GM21390 (cell line): ENCODE data around the gene WDR87.
"Not testable (repeated sequence)": the region's sequence is repeated elsewhere in the genome, so short reads cannot be mapped to it uniquely, and the experiment has no call there.

Experiments
- ATAC-seq: cut with Tn5 transposase; IDR thresholded peaks from one replicate; pipeline ENCODE4 v1.9.1; 2021; ENCODE audit not compliant: unreplicated experiment

WDR87 gene

DNA sequence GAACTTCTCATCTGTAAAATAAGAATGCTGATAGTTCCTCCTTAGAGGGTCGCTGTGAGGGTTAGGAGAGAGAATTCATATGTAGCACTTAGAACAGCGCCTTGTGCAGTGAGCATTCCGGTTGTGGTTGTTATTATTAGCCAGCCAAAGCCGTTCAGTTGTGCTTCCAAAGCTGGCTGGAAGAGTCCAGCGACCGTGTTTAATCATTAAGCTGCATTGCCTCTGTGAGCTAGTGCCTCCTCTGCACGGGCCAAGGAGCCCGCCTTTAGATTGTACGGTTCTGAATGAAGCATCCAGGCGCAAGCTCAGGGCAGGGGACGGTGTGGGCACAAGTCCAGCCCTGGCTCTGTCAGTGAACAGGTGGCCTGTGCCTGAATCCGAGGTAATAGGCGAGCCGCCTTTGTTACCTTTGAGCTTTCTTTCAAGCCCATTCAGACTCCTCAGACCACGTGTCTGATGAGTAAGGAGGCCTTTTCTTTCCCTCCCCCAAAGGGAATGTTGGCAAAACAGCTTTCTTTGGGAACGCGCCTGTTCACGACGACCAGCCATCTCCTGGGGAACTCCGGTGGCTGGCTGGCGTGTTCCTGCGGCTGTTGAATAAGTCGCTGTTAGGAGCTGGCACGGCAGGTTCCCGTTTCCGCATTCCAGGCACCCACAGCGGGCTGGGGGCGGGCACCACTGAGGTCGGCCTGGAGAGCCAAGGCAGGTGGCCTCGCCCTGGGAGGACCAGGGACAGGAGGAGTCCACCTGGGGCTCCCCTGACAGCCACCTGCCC lies 25.7 kb upstream of the WDR87 start:
- no peak for ATAC-seq

DNA sequence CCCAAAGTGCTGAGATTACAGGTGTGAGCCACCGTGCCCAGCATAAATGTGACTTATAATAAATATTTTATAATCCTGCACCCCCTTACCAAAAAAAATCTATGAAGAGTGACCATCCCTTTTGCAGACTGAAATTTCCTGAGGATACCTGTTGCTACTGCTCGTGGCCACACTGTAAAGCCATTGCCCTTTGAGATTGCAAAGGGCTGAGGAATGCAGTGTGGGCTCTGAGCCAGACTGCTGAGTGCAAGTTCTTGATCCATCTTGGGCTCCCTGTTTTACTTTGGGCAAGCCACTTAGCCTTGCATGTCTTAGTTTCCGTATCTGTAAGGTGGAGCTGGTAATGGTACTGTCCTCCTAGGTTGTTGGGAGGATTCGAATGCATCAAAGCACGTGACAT lies 24.0 kb upstream of the WDR87 start:
- ATAC-seq, result no peak

GRCh38 chr19:37929355-37929923 lies 23.0 kb upstream of the WDR87 start:
- ATAC-seq, result no peak

DNA sequence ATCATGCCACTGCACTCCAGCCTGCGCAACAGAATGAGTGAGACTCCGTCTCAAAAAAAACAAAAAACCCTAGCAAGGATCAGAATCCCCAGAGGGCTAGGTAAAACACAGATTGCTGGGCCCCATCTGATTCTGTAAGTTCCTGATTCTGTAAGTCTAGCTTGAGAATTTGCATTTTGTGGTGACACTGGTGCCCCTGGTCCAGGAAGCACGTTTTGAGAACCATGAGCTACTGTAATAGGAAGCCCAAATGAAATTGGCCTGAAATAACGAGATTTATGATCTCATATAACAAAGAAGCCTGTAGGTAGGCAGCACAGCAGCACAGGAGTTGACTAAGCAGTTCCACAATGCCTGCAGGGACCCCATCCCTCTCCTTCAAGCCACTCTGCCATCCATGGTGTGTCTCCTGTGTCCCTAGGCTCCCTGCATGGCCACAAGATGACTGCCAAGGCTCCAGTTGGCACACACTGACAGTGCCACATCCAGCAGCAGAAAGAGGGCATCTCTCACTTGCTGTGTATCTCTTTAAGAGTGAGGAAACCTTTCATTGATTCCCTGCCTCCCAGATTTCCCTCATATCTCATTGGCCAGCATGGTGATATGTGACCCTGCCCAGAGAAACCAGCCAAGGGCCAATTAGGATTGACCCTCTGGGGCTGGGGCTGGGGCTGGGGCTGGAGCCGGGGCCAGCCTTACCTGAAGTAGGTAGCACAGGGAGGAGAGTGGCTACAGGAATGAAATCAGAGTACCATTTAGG lies 22.3 kb upstream of the WDR87 start:
- peak; percentile 62 for ATAC-seq

GRCh38 chr19:37926711-37927110 lies 20.3 kb upstream of the WDR87 start:
- ATAC-seq, result no peak

DNA sequence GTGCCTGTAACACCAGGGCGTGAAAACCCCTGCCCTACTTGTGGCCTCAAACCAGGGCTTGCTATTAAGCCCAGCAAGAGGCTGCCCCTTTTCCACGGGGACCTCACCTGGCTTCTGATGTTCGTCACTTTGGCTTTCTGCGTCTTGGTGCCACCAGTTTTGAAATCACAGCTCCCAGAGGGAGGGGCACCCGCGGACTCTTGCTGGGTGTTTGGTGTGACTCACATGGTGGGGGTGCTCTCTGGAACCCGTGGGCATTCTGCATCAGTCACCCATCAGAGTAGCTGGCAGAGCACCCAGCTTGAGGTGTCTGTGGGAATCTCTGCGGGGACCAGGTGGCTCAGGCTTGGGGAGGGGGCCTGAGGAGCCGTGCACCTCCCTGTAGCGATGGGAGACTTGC lies 19.9 kb upstream of the WDR87 start:
- no peak for ATAC-seq

- ATAC-seq, result no peak
Observed at GRCh38 chr19:37925212-37925611, 18.8 kb upstream of the WDR87 start.

GRCh38 chr19:37924573-37924972 lies 18.2 kb upstream of the WDR87 start:
- not testable (repeated sequence) for ATAC-seq

GRCh38 chr19:37920591-37921450 lies 14.4 kb upstream of the WDR87 start:
- no peak for ATAC-seq

GRCh38 chr19:37914908-37915307 lies 8.5 kb upstream of the WDR87 start:
- peak; percentile 50 for ATAC-seq

- ATAC-seq, result no peak
Observed at GRCh38 chr19:37909661-37910199, 3.3 kb upstream of the WDR87 start.

- no peak for ATAC-seq
Observed at GRCh38 chr19:37907735-37908455, 1.5 kb upstream of the WDR87 start.

DNA sequence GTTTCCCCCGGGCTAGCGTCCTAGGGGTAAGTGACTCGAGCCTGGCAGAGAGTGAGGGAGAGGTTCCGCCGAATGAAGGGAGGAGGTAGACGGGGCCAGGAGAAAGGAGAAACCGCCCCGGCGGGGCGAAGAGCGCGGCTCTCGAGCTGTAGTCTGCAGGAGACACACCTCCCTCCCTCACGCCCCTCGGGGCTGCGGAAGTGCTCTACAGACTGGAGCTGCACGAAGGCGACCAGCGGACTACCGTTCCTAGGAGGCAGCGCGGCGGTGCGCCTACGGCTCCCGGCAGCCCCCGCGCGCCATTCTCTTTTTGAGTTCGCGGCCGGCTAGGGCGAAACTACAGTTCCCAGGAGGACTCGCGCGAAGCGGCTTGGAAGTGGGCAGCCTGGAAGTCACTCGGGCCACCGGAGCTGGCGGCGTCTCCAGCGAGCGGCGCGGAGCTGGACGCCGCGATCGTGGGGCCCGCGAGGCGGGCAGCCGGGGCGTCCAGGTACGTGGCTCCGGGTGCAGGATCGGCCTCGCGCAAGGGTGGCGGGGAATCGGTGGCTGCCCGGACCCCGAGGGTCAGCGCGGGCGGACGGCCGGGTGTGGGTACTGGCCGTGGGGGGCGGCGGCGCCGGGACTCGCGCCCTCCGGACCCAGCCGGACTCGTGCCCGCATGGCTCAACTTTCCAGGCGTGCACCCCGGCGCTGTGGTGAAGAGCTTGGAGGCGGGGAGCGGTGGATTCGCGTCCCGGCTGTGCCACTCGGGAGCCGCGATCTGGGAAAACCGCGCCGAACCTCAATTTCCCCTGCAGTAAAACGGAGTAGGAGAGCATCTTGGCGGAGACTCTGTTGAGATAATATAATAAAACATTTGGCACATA lies 708 bp upstream of the WDR87 start, which contains the start of gene SIPA1L3:
Gene SIPA1L3, plus strand, starts transcription at position 340 of the 866 bp plus-strand sequence. CDS start 174,358 bp downstream, outside the sequence.
- ATAC-seq, result peak; percentile 80

DNA sequence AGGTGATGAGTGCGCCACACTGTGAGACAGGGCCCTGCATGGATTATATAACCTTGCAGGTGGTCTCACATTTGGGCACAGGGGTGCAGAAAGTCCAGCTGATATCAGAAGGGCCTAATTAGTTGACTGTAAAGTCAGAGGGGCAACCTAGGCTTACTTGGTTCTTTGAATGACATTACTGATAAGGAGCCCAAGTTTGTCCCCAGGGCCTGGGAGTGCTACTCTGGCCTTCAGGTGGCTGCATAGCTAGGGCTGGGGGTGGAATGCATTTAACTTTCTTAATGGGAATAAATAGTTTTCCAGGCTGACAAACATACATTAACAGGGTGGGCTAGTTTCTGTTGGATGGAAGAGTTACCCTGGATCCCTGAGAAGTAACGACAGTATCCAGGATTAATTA lies 3.3 kb downstream of the WDR87 start:
- ATAC-seq, result no peak

DNA sequence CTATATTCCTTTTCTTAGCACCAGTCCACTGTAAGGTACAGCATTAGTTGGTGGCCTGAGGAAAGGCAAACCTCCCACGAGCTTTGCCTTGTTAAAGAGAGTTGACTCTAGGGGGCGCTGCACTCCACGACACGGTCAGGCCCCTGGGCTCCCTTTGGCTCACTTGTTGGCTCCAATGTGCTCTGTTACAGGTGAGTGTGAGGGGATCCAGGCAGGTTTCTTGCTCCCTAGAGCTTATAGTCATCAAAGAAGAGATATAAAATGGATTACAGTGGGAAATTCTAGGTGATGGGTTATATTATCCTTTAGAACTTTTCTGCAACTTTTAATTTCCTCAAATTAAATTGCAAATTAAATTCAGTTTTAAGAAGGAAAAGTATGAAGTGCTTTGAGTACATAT lies 3.7 kb downstream of the WDR87 start:
- ATAC-seq, result no peak

DNA sequence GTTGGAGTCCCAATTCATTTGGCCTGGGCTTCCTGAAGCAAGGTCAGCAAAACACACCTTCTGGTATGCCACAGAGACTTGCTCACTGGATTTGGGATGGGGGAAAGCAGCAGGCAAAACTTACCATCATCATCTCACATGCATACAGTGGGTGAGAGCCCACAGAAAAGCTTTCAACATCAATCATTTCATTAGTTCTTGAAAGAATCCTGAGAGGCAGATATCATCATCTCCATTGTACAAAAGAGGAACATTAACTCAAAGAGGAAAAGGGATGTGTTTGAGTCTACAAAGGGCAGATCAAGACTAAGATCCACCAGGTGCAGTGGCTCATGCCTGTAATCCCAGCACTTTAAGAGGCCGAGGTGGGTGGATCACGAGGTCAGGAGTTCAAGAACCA lies 6.4 kb downstream of the WDR87 start:
- no peak for ATAC-seq

GRCh38 chr19:37899453-37899852 lies 6.9 kb downstream of the WDR87 start:
- no peak for ATAC-seq

DNA sequence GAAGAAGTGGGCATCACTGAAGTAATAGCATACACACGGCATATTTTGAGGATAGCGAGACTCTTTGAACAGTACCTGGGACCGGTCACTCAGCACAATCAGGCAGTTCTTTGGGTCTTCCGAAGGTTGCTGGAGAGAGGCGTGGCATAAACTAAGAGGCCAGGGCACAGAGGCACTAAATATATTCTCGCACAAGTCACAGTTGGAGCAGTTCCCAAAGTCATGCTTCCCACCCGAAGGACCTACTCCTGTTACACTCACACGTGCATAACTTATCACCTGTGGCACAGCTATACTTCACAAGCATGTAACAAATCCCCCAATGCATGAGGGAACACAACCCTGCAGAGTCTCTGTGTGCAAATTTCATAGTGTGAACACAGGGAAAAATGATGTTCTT lies 10.2 kb downstream of the WDR87 start:
- ATAC-seq, result no peak
